ENCODE measurements around the gene FAM222B.

The FAM222B gene

GRCh38 chr17:28735242-28735722 lies 107.3 kb downstream of the FAM222B start:
- Histone ChIP-seq H3K27ac (ENCODE audit: low read depth, low read length) (no peak overlapping the region), H3K27me3 (ENCODE audit: control insufficient read depth, insufficient read depth, low read length) (no peaks in the 10 kb centered on the region), H3K9ac (ENCODE audit: low read depth, low read length) (no peak overlapping the region), H3K36me3 (ENCODE audit: control insufficient read depth, insufficient read depth, low read length) (peaks cover 32% of the 10 kb centered on the region), H3K9me3 (ENCODE audit: control insufficient read depth, insufficient read depth, low read length) (no peaks in the 10 kb centered on the region), H3K4me3 (ENCODE audit: low read depth, low read length) (no peak overlapping the region), H3K4me1 (ENCODE audit: control insufficient read depth, insufficient read depth, low read length) (no peaks in the 10 kb centered on the region)

GRCh38 chr17:28734712-28735241 lies 107.8 kb downstream of the FAM222B start:
- Histone ChIP-seq H3K4me3 (ENCODE audit: low read depth, low read length) (no peak overlapping the region), H3K27me3 (ENCODE audit: control insufficient read depth, insufficient read depth, low read length) (no peaks in the 10 kb centered on the region), H3K9me3 (ENCODE audit: control insufficient read depth, insufficient read depth, low read length) (no peaks in the 10 kb centered on the region), H3K27ac (ENCODE audit: low read depth, low read length) (no peak overlapping the region), H3K4me1 (ENCODE audit: control insufficient read depth, insufficient read depth, low read length) (no peaks in the 10 kb centered on the region), H3K36me3 (ENCODE audit: control insufficient read depth, insufficient read depth, low read length) (peaks cover 32% of the 10 kb centered on the region), H3K9ac (ENCODE audit: low read depth, low read length) (no peak overlapping the region)

GRCh38 chr17:28733346-28733745 lies 109.2 kb downstream of the FAM222B start:
- no peak overlapping the region for H3K4me3 ChIP-seq (ENCODE audit: low read depth, low read length)
- no peak overlapping the region for H3K9ac ChIP-seq (ENCODE audit: low read depth, low read length)
- H3K36me3 ChIP-seq (ENCODE audit: control insufficient read depth, insufficient read depth, low read length), result peaks cover 22% of the 10 kb centered on the region
- H3K27ac ChIP-seq (ENCODE audit: low read depth, low read length), result no peak overlapping the region
- H3K4me1 ChIP-seq (ENCODE audit: control insufficient read depth, insufficient read depth, low read length), result no peaks in the 10 kb centered on the region
- no peaks in the 10 kb centered on the region for H3K9me3 ChIP-seq (ENCODE audit: control insufficient read depth, insufficient read depth, low read length)
- H3K27me3 ChIP-seq (ENCODE audit: control insufficient read depth, insufficient read depth, low read length), result no peaks in the 10 kb centered on the region

GRCh38 chr17:28729950-28730330 lies 112.7 kb downstream of the FAM222B start:
- no peaks in the 10 kb centered on the region for H3K9me3 ChIP-seq (ENCODE audit: control insufficient read depth, insufficient read depth, low read length)
- H3K27ac ChIP-seq (ENCODE audit: low read depth, low read length), result no peak overlapping the region
- 0 out of 2 replicates have a peak, but pooled peaks cover 2% of the 10 kb centered on the region for H3K4me1 ChIP-seq (ENCODE audit: control insufficient read depth, insufficient read depth, low read length)
- peaks cover 13% of the 10 kb centered on the region for H3K36me3 ChIP-seq (ENCODE audit: control insufficient read depth, insufficient read depth, low read length)
- no peaks in the 10 kb centered on the region for H3K27me3 ChIP-seq (ENCODE audit: control insufficient read depth, insufficient read depth, low read length)
- no peak overlapping the region for H3K4me3 ChIP-seq (ENCODE audit: low read depth, low read length)
- no peak overlapping the region for H3K9ac ChIP-seq (ENCODE audit: low read depth, low read length)

- H3K4me3 ChIP-seq (ENCODE audit: low read depth, low read length), result peak within 1 kb of the TSS; percentile 90
- H3K9me3 ChIP-seq (ENCODE audit: control insufficient read depth, insufficient read depth, low read length), result no peaks in the 10 kb centered on the region
- peak within 1 kb of the TSS; percentile 73 for H3K9ac ChIP-seq (ENCODE audit: low read depth, low read length)
- H3K27me3 ChIP-seq (ENCODE audit: control insufficient read depth, insufficient read depth, low read length), result no peaks in the 10 kb centered on the region
- peak within 1 kb of the TSS; percentile 99 for H3K27ac ChIP-seq (ENCODE audit: low read depth, low read length)
- peaks cover 12% of the 10 kb centered on the region for H3K4me1 ChIP-seq (ENCODE audit: control insufficient read depth, insufficient read depth, low read length)
- H3K36me3 ChIP-seq (ENCODE audit: control insufficient read depth, insufficient read depth, low read length), result peaks cover 16% of the 10 kb centered on the region
These were observed 114.0 kb downstream of the FAM222B start, which contains the start of gene NEK8 for GRCh38 chr17:28728364-28729200. Gene NEK8, plus strand, starts transcription at chr17:28728788. Its CDS starts 26 bp downstream, at chr17:28728814.

GRCh38 chr17:28726627-28727491 lies 115.7 kb downstream of the FAM222B start:
- H3K36me3 ChIP-seq (ENCODE audit: control insufficient read depth, insufficient read depth, low read length), result peaks cover 32% of the 10 kb centered on the region
- peaks cover 22% of the 10 kb centered on the region for H3K4me1 ChIP-seq (ENCODE audit: control insufficient read depth, insufficient read depth, low read length)
- H3K9ac ChIP-seq (ENCODE audit: low read depth, low read length), result peak overlapping the region; percentile 73
- no peaks in the 10 kb centered on the region for H3K9me3 ChIP-seq (ENCODE audit: control insufficient read depth, insufficient read depth, low read length)
- H3K27ac ChIP-seq (ENCODE audit: low read depth, low read length), result peak overlapping the region; percentile 99
- peak overlapping the region; percentile 90 for H3K4me3 ChIP-seq (ENCODE audit: low read depth, low read length)
- no peaks in the 10 kb centered on the region for H3K27me3 ChIP-seq (ENCODE audit: control insufficient read depth, insufficient read depth, low read length)

- Histone ChIP-seq H3K9ac (ENCODE audit: low read depth, low read length) (peak within 1 kb of the TSS; percentile 96), H3K9me3 (ENCODE audit: control insufficient read depth, insufficient read depth, low read length) (no peaks in the 10 kb centered on the region), H3K4me1 (ENCODE audit: control insufficient read depth, insufficient read depth, low read length) (peaks cover 27% of the 10 kb centered on the region), H3K4me3 (ENCODE audit: low read depth, low read length) (peak within 1 kb of the TSS; percentile 90), H3K36me3 (ENCODE audit: control insufficient read depth, insufficient read depth, low read length) (peaks cover 39% of the 10 kb centered on the region), H3K27me3 (ENCODE audit: control insufficient read depth, insufficient read depth, low read length) (no peaks in the 10 kb centered on the region), H3K27ac (ENCODE audit: low read depth, low read length) (peak within 1 kb of the TSS; percentile 99)
These were observed 116.4 kb downstream of the FAM222B start, which contains the start of gene TLCD1 for GRCh38 chr17:28726226-28726626. Gene TLCD1, minus strand, starts transcription at chr17:28726233. Its CDS starts 136 bp downstream, at chr17:28726097.

- Histone ChIP-seq H3K27me3 (ENCODE audit: control insufficient read depth, insufficient read depth, low read length) (no peaks in the 10 kb centered on the region), H3K36me3 (ENCODE audit: control insufficient read depth, insufficient read depth, low read length) (peaks cover 44% of the 10 kb centered on the region), H3K4me3 (ENCODE audit: low read depth, low read length) (peak overlapping the region; percentile 80), H3K4me1 (ENCODE audit: control insufficient read depth, insufficient read depth, low read length) (peaks cover 27% of the 10 kb centered on the region), H3K9ac (ENCODE audit: low read depth, low read length) (peak overlapping the region; percentile 96), H3K27ac (ENCODE audit: low read depth, low read length) (peak overlapping the region; percentile 99), H3K9me3 (ENCODE audit: control insufficient read depth, insufficient read depth, low read length) (no peaks in the 10 kb centered on the region)
These were observed 116.8 kb downstream of the FAM222B start for GRCh38 chr17:28725660-28726225.

GRCh38 chr17:28725166-28725659 lies 117.4 kb downstream of the FAM222B start:
- no peaks in the 10 kb centered on the region for H3K27me3 ChIP-seq (ENCODE audit: control insufficient read depth, insufficient read depth, low read length)
- H3K4me1 ChIP-seq (ENCODE audit: control insufficient read depth, insufficient read depth, low read length), result peaks cover 27% of the 10 kb centered on the region
- peak overlapping the region; percentile 99 for H3K27ac ChIP-seq (ENCODE audit: low read depth, low read length)
- peaks cover 45% of the 10 kb centered on the region for H3K36me3 ChIP-seq (ENCODE audit: control insufficient read depth, insufficient read depth, low read length)
- H3K9ac ChIP-seq (ENCODE audit: low read depth, low read length), result peak overlapping the region; percentile 96
- H3K4me3 ChIP-seq (ENCODE audit: low read depth, low read length), result peak overlapping the region; percentile 80
- H3K9me3 ChIP-seq (ENCODE audit: control insufficient read depth, insufficient read depth, low read length), result no peaks in the 10 kb centered on the region

GRCh38 chr17:28724500-28725165 lies 118.0 kb downstream of the FAM222B start:
- Histone ChIP-seq H3K9me3 (ENCODE audit: control insufficient read depth, insufficient read depth, low read length) (no peaks in the 10 kb centered on the region), H3K4me1 (ENCODE audit: control insufficient read depth, insufficient read depth, low read length) (peaks cover 27% of the 10 kb centered on the region), H3K27ac (ENCODE audit: low read depth, low read length) (peak overlapping the region; percentile 99), H3K4me3 (ENCODE audit: low read depth, low read length) (peak overlapping the region; percentile 80), H3K36me3 (ENCODE audit: control insufficient read depth, insufficient read depth, low read length) (peaks cover 45% of the 10 kb centered on the region), H3K27me3 (ENCODE audit: control insufficient read depth, insufficient read depth, low read length) (no peaks in the 10 kb centered on the region), H3K9ac (ENCODE audit: low read depth, low read length) (peak overlapping the region; percentile 96)

All from HUES48 (cell line).